Measurements from ENCODE around the gene SLC12A1. TPM values are rescaled to one million over a fixed set of nuclear protein-coding genes. Genes with fewer than 3 reads are reported as not detected.

SLC12A1 gene
- total RNA-seq, 4 donors from 2014 or later, result not detected

DNA sequence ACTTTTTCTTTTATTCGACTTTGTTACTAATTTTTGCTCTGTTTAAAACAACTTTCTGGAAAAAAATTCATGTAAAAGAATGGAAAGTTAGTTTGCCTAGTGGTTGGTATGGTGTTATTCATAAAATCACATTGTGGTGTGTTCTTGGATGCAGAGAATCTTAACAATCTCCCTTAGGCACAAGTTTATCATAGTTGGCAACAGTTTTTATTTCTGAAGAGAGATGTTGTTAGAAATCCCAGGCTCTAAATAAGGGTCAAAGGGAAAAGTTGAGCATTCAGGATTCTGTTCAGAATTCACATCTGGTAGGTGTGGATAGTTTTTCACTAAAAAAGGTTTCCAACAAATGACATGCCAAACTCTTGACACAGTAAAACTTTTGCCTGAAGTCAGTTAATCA is 131.5 kb downstream of the SLC12A1 start:
- no peak for TF ChIP-seq POLR2A (IDR thresholded peaks at IDR 0.05)
- no peak for TF ChIP-seq CTCF (IDR thresholded peaks at IDR 0.05)
- Histone ChIP-seq H3K27ac (no peak overlapping the region), H3K27me3 (no peaks in the 10 kb centered on the region), H3K36me3 (peaks cover 0 to 30% (median 0%) of the 10 kb centered on the region in 3 donors), H3K4me1 (peaks cover 0 to 2% (median 0%) of the 10 kb centered on the region in 4 donors), H3K9me3 (no peaks in the 10 kb centered on the region), H3K4me3 (no peak overlapping the region)
- no peak for DNase-seq

- Histone ChIP-seq H3K4me3 (no peak overlapping the region), H3K4me1 (no peaks in the 10 kb centered on the region), H3K27ac (no peak overlapping the region), H3K36me3 (peaks cover 0 to 29% (median 0%) of the 10 kb centered on the region in 3 donors), H3K9me3 (no peaks in the 10 kb centered on the region), H3K27me3 (no peaks in the 10 kb centered on the region)
- TF ChIP-seq POLR2A (IDR thresholded peaks at IDR 0.05), result no peak
- no peak for DNase-seq
Observed at GRCh38 chr15:48340111-48340510, 134.0 kb downstream of the SLC12A1 start.

DNA sequence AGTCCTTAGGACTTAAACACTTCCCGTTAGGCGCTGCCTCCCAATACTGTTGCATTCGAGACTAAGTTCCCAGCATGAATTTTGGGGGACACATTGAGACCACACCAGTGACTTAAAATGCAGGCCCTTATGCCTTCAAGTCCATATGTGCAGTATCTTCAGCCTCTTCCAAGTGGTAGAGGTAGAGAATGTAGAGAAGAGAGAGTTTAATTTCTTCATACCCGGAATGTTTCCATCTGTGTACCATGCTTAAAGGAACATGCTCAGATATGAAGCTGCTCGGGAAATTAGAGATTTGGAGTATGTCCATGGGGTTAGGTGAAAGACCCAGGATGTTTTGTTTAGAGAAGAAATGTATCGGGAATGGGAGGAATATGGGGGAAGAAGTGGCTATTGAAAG is 137.8 kb downstream of the SLC12A1 start:
- no peak for DNase-seq

DNA sequence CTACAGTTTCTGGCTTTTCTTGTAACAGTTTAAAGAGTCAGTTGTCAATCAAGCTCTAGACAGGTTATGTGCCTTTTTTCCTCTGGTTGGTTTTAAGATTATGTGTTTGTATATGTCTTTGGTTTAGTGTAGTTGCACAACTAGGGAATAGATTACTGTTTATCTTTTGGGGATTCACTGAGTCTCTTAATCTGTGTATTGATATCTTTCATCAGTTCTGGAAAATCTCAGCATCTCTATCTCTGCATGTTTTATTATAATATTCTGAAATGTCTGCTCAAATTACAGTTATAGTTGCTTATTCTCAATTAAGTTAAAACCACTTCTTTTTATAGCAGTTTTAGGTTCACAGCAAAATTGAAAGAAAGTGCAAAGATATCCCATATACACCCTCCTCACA is 139.4 kb downstream of the SLC12A1 start:
- DNase-seq, result no peak
- Histone ChIP-seq H3K4me1 (no peaks in the 10 kb centered on the region), H3K4me3 (no peak overlapping the region), H3K27me3 (no peaks in the 10 kb centered on the region), H3K27ac (no peak overlapping the region), H3K9me3 (no peaks in the 10 kb centered on the region), H3K36me3 (peaks cover 0 to 19% (median 0%) of the 10 kb centered on the region in 3 donors)
- TF ChIP-seq POLR2A (IDR thresholded peaks at IDR 0.05) (no peak), CTCF (IDR thresholded peaks at IDR 0.05) (no peak)

More for the DNA sequence above, 137.8 kb downstream of the SLC12A1 start:
- H3K27ac ChIP-seq, result no peak overlapping the region
- H3K36me3 ChIP-seq, result peaks cover 0 to 19% (median 0%) of the 10 kb centered on the region in 3 donors
- H3K27me3 ChIP-seq, result no peaks in the 10 kb centered on the region
- H3K9me3 ChIP-seq, result no peaks in the 10 kb centered on the region
- H3K4me1 ChIP-seq, result no peaks in the 10 kb centered on the region
- no peak overlapping the region for H3K4me3 ChIP-seq
- TF ChIP-seq CTCF (IDR thresholded peaks at IDR 0.05) (no peak), POLR2A (IDR thresholded peaks at IDR 0.05) (no peak)

- DNase-seq, result peak in 2 of 3 donors; percentile 38 to 80
- Histone ChIP-seq H3K27me3 (no peaks in the 10 kb centered on the region), H3K4me1 (no peaks in the 10 kb centered on the region), H3K9me3 (no peaks in the 10 kb centered on the region), H3K36me3 (no peaks in the 10 kb centered on the region), H3K27ac (no peak overlapping the region), H3K4me3 (no peak overlapping the region)
- no peak for TF ChIP-seq POLR2A (IDR thresholded peaks at IDR 0.05)
- TF ChIP-seq CTCF (IDR thresholded peaks at IDR 0.05), result peak; percentile 43 to 81 (median 76)
Observed at GRCh38 chr15:48352474-48353072, 146.5 kb downstream of the SLC12A1 start.

Small RNA genes within 50 kb of the gene (small RNA-seq; reads per million reads assigned to genes)
- gene RF00019, result 0 reads per million in 2 donors

Other genes starting within 250 kb of the SLC12A1 start
- gene SLC24A5, start 85.3 kb upstream of the SLC12A1 start, total RNA-seq, result not detected
- 10 to 100 TPM in 2 of 4 donors, 1 to 10 TPM in 2; 5.1 to 44.6 (median 10.1) TPM for gene MYEF2, start 28.0 kb upstream of the SLC12A1 start, total RNA-seq
- gene CTXN2, start 14.6 kb upstream of the SLC12A1 start, total RNA-seq, result not detected
- 10 to 100 TPM; 13.7 to 97.4 (median 37.1) TPM for gene DUT, start 125.1 kb downstream of the SLC12A1 start, total RNA-seq

Measured in Peyer's patch (tissue), 4 donors.